ENCODE data around the gene RAD21L1. TPM values are rescaled to one million over a fixed set of nuclear protein-coding genes. Genes with fewer than 3 reads are reported as not detected.
"Not testable (repeated sequence)": the region's sequence is repeated elsewhere in the genome, so short reads cannot be mapped to it uniquely, and the experiment has no call there.

The RAD21L1 gene
- total RNA-seq, 1 experiment from 2014 or later: 1.4 TPM

GRCh38 chr20:1199212-1199873 is 26.5 kb upstream of the RAD21L1 start:
- DNase-seq (ENCODE audit: low read depth): no peak

GRCh38 chr20:1199964-1200363 is 25.9 kb upstream of the RAD21L1 start:
- DNase-seq (ENCODE audit: low read depth): no peak

- no peak for DNase-seq (ENCODE audit: low read depth)
Measured at GRCh38 chr20:1202762-1203504, 22.9 kb upstream of the RAD21L1 start, which contains the start of gene C20orf202. TSS of gene C20orf202 (plus strand) at chr20:1203454. CDS start at chr20:1203586, 132 bp downstream.

GRCh38 chr20:1203630-1204029 is 22.2 kb upstream of the RAD21L1 start:
- no peak for DNase-seq (ENCODE audit: low read depth)

DNA sequence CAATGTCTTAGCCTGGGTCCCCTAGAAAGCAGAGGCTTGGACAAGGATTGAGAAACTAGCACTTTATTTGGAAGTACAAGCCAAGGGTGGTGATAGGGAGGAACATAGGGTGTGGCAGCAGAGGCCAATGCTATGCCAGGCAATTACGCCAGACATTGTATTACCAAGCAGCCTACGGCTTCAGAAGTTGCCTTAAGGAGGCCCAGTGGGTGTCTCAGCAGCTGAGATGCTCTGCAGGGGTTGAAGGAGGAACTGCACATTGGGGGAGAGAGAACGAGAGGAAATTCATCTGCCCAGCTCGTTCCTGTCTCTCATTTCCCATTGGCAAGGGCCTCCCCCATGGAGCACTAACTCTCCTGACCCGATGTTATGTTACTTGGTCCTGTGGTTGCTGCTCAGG is 21.7 kb upstream of the RAD21L1 start:
- DNase-seq (ENCODE audit: low read depth): no peak

DNA sequence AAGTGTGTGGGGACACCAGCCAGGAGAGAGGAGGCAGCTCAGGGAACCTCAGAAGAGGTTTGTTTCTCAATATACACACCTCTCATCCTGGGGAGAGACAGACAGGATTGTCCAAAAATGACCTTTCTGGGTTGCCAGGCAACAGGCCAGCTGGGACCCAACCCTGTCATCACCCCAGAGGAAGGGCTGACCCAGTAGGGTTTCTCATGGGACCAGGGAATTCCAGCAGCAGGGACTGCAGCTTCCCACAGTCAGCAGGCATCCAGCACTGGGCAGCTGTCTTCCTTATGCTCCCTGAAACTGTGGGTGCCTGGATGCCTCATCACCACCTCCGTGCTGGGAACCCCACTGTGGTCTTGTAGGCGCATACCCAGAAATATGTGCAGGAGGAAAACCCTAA is 21.3 kb upstream of the RAD21L1 start:
- DNase-seq (ENCODE audit: low read depth): no peak

GRCh38 chr20:1205802-1206201 is 20.0 kb upstream of the RAD21L1 start:
- no peak for DNase-seq (ENCODE audit: low read depth)

- DNase-seq (ENCODE audit: low read depth): peak; percentile 25
Measured at GRCh38 chr20:1206366-1207148, 19.3 kb upstream of the RAD21L1 start.

DNA sequence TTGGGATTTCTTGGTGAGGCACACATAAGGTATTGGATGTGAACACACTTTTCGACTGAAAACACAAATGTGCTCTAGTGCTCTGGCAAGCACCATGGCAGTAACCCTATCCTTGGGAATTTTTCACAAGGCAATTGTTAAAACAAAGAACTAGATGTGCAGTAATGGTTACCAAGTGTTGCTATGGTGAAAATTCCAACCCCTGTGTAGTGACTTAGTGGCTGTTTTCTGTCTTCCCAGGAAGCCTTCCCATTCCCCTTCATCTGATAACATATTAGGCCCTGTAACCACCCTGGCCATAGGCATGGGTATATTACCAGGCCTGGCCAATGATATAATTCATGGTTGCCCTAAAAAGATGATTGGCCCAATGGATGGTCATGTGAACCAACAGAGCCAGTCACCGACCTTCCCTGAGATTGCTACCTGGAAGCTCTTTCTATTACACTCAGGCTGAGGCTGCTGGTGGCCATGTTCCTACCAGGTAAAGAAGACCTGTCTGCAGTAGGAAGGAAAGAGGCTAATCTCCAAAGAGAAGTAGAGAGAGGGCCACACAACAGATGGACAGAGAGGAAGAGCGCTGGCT is 18.5 kb upstream of the RAD21L1 start:
- no peak for DNase-seq (ENCODE audit: low read depth)

- peak; percentile 33 for DNase-seq (ENCODE audit: low read depth)
Measured at GRCh38 chr20:1209447-1210387, 16.1 kb upstream of the RAD21L1 start.

GRCh38 chr20:1210501-1210900 is 15.3 kb upstream of the RAD21L1 start:
- DNase-seq (ENCODE audit: low read depth): no peak

- DNase-seq (ENCODE audit: low read depth): no peak
Measured at GRCh38 chr20:1212023-1212422, 13.8 kb upstream of the RAD21L1 start.

GRCh38 chr20:1212607-1213396 is 13.0 kb upstream of the RAD21L1 start:
- DNase-seq (ENCODE audit: low read depth): peak; percentile 79

GRCh38 chr20:1214838-1215261 is 11.0 kb upstream of the RAD21L1 start:
- no peak for DNase-seq (ENCODE audit: low read depth)

DNA sequence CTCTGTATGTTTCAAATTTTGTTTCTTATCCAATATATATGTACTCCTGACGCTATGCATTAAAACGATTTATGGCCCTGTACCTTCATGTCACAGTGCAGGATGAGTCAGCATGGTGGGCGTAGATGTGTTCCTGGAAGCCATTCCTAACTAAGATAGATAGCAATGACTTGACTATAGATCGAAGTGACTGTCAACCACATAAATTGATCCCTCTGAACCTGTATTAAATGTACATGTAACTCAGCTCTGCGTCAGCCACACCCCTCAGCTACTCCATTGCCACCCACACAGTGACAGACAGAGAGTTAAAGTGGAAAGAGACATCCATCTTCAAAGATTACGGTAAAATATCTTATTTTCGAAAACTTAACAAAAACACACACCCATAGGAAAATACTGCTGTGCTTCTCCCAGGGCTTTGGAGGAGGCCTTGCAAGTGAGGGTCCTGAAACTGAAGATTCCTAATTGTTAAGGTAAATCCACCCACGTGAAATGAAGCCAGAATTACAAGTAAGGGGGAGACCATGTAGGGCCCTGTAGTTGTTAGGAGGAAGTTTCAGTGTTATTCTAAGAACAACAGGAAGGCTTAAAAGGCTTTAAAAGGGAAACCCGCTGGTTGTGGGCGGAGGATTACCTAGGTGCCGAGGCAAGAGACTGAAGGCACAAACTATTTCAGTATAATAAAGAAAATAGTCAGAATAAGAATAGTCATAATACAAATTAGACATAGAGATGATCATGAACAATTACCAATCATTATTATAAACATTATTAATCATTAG is 10.3 kb upstream of the RAD21L1 start:
- DNase-seq (ENCODE audit: low read depth): no peak

DNA sequence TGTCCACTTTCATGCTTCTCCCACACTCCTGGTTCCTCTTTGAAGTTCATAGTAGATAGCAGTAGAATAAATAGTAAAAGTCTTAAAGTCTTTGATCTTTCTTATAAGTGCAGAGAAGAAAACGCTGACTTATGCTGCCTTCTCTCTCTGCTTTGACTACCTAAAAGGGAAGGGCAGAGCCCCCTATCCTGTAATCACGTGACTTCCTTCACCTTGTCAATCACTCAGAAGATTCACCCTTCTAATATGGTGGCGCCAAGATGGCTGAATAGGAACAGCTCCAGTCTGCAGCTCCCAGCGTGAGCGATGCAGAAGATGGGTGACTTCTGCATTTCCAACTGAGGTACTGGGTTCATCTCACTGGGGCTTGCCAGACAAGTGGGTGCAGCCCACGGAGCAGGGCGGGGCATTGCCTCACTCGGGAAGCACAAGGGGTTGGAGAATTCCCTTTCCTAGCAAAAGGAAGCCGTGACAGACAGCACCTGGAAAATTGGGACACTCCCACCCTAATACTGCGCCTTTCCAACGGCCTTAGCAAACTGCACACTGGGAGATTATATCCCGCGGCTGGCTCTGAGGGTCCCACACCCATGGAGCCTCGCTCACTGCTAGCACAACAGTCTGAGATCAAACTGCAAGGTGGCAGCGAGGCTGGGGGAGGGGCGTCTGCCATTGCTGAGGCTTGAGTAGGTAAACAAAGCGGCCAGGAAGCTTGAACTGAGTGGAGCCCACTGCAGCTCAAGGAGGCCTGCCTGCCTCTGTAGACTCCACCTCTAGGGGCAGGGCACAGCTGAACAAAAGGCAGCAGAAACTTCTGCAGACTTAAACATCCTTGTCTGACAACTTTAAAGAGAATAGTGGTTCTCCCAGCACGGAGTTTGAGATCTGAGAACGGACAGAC is 9.1 kb upstream of the RAD21L1 start:
- not testable (repeated sequence) for DNase-seq (ENCODE audit: low read depth)

- DNase-seq (ENCODE audit: low read depth): not testable (repeated sequence)
Measured at GRCh38 chr20:1222750-1223149, 3.1 kb upstream of the RAD21L1 start.

DNA sequence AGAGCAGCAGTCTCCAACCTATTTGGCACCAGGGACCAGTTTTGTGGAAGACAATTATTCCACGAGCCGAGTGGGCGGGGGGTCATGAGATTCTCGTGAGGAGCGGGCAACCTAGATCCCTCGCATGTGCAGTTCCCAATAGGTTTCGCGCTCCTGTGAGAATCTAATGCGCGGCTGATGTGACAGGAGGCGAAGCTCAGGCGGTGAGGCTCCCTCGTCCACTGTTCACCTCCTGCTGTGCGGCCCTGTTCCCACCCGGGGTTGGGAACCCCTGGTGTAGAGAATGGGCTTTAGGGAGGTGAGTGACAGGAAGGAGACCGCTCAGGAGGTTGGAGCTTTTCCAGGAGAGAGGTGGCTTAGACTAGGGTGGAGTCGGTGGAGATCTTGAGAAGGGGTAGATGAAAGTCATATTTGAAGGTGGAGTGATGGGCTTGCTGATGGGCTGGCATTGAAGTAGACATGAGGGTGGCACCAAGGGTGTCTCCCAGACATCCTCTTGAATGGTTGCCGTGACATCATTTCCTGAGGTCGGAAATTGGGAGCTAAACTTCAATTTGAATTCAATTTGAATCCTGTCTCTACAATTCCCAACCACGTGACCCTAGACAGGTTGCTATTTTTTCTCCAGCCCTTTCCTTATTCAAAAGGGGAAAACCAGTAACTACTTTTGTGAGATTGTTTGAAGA is 1.5 kb upstream of the RAD21L1 start:
- no peak for DNase-seq (ENCODE audit: low read depth)
